HG03103 (cell line): Measurements from ENCODE around the gene LNX1.

Source experiments
- ATAC-seq: cut with Tn5 transposase; IDR thresholded peaks from one replicate; pipeline ENCODE4 v1.9.1; 2021; ENCODE audit warnings: low read depth; ENCODE audit not compliant: unreplicated experiment

LNX1 gene

DNA sequence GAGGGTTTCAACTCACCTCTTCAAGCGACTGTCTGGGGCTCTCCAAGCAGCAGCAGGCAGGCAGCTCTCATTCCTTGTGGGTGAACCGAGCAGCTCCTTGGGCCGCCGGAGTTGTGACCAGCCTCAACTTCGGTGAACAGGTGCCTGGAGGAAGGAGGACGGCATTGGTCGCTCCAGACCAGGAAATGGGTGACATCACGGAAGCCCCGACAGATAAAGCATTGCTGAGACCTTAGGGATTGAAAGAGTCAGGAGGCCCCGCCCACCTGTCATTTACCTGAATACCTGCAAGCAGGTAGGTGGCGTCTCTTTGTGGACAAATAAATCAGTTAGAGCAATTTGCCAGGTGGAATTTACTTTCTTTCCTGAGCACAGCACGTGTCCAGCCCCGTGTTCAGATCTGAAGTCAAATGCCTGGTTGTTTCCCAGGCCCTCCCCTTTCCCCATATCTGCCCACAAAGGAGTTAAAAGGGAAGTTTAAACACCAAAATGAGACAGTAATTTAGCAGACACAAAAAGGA is at the start of gene LNX1:
TSS of gene LNX1 (minus strand) at position 115 of the 521 bp plus-strand sequence. CDS start 17,484 bp downstream, outside the sequence.
- ATAC-seq = no peak

DNA sequence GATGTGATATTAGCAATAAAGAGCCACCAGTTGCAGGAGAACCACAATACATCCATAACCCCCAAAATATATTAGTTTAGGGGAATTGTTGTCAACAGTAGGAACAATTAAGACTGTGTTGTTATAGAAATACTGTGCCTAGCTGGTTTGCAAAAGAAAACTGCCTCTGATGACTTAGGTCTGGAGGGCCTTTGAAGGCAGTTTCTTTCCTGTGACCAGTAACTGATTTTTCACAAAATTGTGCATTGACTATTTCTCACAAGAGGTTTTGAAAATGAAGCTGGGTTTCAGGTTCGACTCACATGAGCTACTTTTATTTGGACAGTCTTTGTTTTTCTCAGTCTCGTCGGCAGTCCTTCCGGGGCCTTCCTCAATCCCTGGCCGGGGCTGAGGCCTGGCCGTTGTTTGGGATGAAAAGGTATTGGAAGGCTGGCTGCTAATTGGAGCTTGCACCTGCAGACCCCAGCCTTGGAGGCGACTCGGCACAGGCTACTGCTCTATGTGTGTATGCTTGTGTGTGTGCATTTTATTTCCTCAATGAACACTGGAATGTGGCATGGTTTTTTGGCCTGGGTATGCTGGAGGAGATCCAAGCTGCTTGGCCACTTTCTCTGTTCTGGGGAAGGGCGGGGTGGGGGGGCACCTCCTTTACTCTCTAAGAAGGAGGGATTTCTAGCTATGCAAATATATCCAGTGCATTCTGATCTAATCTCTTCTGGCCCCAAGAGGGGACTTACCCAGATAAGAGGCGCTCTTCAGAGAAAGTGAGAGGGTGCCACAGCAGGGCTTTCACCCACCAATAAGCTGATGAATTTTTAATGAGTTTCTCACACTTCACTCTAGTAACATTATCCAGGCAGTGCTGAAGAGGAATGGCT is 49.5 kb upstream of the LNX1 start:
- ATAC-seq = peak; percentile 68

DNA sequence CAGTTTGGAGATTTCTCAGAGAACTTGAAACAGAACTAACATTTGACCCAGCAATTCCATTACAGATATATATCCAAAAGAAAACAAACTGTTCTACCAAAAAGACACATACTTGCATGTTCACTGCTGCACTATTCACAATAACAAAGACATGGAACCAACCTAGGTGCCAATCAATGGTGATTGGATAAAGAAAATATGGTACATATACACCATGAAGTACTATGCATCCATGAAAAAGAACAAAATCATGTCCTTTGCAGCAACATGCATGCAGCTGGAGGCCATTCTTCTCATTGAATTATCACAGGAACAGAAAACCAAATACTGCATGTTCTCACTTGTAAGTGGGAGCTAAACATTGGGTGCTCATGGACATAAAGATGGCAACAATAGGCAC is 47.6 kb upstream of the LNX1 start:
- no peak for ATAC-seq

DNA sequence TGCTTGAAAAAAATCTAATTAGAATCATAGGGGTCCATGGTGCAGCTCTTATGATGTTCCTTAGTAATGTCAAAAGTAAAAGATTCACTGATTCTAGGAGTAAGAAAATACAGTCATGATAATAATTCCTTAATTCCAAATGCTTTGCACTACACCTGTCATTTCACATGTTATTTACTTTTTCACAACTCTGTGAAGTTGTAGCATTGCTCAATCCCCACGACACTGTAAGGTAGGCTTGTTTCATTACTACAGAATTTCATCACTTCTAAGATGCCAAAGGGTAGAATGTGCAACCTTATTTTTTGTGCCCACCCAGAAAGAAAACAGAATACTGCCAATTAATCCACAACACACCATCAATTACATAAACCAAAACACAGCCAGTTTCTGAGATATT is 46.1 kb upstream of the LNX1 start:
- no peak for ATAC-seq

DNA sequence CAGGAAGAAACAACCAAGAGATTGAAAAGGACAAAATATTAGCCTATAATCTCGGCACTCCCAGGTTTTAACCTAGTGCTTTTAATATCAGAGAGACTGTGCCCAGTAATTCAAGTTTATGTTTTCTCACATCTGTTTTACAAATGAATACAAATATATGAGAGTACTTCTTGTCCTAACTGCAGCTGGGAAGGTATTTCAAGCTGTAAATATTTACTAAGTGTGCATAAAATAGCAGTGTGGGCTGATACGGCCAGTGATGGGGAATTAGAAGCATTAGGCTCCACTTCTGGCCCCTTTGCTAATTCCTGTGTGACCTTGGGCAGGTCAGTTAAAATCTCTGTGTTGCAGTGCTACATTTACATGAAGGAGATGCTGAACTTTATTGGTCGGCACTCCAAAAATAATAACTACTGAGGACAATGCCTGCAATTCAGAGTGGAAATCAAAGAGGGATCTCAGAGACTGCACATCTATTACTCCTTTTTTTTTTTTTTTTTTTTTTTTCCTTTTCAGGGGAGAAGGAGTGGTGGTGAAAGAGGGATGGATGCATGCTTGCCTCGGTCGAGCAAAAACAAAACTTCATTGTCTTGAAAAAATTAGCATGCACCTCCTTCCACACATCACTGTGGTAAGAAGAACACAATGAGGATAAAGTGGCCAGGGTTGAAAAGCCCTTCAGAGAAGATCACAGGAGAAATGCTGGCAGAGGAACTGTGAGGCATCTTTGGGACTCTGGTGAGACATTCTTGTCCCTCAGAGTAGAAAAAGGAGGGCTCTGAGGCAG is 44.6 kb upstream of the LNX1 start:
- ATAC-seq = no peak

DNA sequence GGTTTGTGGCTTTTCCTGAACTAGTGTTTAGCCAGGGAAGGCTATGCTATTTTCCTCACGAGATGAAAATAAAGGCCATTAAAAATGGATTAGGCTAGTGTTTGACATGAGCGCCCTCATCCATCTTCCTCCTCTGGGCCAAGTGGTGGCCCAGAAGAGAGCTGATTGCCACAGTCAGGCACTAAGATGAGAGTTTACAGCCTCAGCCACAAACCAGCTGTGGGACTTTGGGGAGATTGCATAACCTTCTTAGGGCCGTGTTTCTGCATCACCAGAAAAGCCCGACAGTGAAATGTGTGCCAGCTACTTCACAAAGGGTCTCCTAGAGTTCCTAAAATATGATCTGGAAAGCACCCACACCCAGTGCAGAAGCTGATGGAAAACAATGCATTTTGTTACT is 42.3 kb upstream of the LNX1 start:
- ATAC-seq = no peak

DNA sequence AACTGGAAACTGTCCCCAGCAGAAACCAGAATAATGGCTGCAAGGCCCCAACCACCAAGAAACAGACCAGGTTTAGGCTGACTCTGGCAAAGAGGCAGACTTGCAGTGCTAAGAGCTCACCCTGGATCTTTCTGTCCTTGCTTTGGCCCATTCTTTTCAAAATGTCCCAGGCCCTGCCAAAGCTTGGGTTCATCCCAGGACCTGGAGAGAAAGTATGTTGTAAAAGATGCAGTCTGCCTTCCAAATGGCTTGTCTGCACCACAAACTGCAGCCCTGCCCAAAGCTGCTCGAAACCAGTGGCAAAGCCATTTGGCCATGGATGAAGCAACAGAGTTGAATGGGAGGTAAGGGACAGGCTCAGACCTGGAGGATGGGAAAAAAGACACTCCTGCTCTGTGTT is 38.0 kb upstream of the LNX1 start:
- no peak for ATAC-seq

DNA sequence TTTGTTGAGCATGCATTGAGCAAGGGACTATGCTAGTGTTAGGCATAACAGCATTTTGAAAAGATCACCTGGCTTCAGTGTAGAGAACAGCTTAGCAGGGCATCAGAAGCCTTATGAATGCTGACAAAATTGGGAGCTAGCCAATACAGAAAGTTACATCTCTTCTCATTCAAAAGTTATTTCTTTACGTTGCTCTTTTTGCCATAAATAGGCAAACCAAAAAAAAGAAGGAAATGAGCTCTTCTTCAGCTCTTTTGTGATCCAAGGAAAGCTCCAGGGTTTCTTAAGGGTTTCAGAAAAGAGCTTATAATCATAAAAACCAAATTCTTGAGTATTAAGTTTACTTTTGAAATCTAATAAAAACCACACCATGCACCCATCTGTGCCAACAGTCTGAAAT is 35.2 kb upstream of the LNX1 start:
- ATAC-seq = no peak

DNA sequence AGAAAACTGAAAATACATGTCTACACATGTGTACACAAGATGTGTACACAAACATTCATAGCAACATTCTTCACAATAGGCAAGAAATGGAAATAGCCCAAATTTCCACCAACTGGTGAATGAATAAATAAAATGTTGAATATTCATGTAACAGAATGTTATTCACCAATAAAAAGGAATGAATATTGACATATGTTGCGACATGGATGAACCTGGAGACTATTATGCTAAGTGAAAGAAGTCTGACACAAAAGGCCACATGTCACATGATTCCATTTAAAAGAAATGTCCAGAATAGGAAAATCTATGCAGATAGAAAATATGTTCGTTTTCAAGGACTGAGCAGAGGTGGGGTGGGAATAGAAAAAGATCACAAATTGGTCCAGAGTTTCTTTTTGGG is 34.6 kb upstream of the LNX1 start:
- ATAC-seq = no peak

DNA sequence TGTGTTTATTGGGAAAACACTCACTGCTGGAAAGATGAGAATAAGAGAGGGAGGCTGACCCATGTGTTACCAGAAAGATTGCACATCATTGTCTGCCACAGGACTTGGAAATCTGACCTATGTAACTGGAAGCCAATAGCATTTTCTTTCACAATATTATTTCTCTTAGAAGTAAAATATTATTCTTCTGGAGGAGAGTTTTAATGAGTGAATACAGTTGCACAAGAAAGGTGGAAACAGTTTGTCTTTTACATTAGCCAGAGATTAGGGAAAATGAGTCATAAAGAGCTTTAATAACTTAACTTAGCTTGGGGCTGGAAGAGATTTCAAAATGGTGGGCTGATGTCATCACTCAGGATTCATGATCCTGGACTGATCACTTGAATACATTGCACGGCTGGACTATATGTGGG is 31.5 kb upstream of the LNX1 start:
- no peak for ATAC-seq

DNA sequence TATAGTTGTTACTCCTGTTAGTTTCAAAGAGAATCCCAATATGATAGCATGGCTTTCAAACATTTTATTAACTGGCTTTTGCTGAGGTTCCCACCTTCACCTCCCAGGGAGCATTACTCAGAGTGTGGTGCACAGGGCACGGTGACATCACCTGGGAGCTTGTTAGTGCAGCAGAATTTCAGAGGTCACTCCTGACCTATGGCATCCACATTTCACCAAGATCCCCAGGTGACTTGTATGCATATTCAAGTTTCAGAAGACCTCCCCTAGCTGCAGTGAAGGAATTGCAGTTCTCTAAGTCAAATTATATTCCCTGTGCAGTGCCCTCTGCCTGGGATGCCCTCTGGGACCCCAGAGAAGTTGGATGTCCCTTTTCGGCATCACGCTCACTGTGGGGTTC is 29.7 kb upstream of the LNX1 start:
- ATAC-seq = no peak

DNA sequence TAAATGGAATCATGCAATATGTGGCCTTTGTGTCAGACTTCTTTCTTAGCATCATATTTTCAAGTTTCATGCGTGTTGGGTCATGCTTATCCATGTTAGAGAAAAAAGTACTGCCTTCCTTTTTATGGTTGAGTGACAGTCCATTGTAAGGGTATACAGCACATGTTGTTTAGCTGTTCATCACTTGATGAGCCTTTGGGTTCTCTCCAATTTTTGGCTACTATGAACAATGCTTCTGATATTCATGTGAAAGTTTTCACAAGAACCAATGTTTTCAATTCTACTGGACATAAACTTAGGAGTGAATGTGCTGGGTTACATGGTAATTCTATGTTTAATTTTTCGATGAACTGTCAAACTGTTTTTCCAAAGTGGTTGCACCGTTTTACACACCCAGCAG is 28.1 kb upstream of the LNX1 start:
- no peak for ATAC-seq

DNA sequence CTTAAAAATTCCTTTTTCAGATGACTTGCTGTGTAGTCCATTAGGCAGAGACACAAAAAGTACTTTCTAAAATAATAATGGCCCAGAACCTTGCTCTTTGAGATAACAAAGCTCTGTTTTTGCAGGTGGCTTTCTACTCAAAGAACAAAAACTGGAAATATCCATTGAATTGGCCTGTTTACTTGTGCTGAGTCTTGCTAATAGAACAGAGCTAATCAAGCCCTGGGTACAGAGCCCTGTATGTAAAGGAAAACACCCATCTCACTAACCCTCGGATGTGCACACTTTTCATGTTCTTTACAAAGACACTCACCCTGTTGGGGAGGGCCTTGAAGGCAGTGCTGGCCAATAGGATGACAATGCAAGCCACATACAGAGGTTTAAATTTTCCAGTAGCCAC is 27.0 kb upstream of the LNX1 start:
- ATAC-seq = no peak

DNA sequence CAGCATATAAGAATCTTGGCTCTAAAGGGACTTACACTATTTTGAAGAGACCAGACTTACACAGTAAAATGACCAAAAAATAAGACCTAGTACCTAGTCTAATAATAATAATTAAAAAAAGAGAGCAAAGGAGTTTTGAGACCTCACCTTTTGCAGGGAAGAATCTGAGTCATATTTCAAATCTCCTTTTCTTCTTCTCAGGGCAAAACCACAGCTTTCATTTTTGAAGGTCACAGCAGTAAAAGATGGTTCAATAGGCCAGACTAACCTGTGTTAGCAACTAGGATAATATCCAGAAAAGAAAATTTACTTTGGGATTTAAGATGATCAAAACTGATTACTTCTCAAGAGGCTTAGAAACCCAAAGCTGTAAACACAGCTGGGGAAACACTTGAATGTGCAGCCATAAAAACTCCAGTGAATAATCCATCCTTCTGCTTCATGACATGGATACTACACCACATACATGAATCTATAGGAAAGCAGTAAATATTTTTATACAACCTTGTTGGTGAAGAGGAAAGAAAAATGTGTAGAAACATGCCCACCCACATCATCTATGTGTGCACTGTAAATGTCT is 25.9 kb upstream of the LNX1 start:
- no peak for ATAC-seq

DNA sequence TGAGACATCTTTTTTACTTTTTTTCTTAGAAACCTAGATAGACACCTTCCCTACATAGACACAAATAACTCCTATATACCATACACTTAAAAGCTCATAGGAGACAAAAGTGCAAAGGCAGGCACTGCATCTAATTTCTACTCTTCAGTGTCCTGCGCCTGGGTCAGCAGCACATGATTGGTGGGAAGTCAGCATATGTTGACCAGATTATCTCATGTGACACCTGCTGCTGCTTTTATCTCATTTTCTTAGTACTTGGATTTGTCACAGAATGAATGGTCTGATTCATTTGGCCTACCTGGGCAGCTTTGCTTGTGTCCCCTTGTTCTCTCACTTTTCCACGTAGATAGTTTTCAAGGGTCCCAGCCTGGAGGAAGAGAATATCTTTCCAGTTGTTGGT is 24.9 kb upstream of the LNX1 start:
- no peak for ATAC-seq

DNA sequence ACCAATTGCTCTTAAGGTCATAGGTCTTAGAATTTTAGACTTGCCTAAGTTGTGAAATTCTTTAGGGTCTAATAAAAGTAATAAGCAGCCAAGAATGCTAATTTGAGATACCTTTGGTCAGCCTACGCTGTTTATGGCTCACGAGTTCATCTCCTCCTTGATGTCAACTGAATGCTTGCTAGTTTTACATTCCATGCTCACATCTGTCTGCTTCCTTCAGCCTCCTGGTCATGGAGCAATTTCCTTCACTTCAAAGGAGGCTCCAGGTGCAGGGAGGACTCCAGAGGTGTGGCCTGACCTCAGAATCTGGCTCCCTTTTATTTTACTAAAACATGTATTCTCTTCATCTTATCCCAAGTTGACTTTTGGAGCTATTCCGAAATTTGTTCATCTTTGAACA is 23.3 kb upstream of the LNX1 start:
- ATAC-seq = no peak

DNA sequence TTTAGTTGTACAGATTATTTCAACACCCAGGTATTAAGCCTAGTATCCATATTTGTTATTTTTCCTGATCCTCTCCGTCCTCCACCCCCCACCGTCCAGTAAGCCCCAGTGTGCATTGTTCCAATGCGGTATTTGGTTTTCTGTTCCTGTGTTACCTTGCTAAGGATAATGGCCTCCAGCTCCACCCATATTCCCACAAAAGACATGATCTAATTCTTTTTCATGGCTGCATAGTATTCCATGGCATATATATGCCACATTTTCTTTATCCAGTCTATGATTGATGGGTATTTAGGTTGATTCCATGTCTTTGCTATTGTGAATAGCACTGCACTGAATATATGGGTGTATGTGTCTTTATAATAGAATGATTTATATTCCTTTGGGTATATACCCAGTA is 22.1 kb upstream of the LNX1 start:
- no peak for ATAC-seq

DNA sequence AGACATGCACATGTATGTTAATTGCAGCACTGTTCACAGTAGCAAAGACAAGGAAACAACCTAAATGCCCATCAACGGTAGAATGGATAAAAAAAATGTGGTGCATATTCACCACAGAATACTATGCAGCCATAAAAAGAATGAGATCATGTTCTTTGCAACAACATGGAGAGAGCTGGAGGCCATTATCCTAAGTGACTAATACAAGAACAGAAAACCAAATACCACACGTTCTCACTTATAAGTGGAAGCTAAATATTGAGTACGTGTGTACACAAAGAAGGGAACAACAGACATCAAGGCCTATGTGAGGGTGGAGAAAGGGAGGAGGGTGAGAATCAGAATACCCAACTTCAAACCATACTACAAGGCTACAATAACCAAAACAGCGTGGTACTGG is 17.4 kb upstream of the LNX1 start:
- ATAC-seq = no peak

DNA sequence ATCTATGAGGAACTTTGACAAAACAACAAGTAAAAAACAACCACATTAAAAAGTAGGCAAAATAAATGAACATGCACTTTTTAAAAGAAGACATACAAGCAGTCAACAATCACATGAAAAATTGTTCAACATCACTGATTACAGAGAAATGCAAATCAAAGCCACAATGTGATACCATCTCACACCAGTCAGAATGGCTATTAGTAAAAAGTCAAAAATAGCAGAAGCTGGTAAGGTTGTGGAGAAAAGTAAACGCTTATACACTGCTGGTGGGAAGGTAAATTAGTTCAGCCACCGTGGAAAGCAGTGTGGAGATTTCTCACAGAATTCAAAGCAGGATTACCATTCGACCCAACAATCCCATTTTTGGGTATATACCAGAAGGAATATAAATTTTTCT is 17.0 kb upstream of the LNX1 start:
- no peak for ATAC-seq

DNA sequence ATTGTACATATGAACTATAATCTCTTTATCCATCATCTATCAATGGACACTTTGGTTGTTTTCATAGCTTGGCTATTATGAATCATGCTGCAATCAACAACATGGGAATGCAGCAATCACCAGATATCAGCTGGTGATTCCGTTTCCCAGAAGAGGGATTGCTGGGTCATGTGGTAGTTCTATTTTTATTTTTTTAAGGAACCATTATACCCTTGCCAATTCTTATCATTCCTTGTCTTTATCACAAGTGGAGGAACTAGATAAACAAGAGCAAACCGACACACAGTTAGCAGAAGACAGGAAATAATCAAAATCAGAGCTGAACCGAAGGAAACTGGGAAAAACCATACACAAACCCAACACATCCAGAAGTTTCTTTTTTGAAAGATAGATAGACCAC is 14.5 kb upstream of the LNX1 start:
- no peak for ATAC-seq

DNA sequence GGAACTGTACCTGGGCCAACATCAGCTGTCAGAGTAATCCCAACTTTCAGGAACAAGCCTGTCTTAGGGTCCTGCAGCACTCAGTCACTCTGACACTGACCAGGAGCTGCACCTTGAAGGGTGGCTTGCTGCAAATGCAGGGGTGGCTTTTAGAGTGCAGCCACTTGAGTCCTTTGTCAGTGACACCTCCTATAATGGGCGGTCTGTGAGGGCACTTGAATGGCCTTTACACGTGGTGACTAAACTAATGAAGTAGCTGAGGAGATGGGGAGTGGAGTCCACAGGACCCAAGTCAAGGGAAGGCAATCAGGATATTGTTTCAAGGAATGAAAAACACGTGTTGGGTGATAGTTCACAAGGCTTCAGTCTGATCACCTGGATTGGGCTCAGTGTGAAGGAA is 11.1 kb upstream of the LNX1 start:
- no peak for ATAC-seq
